ENCODE data around the gene USO1.
"Not testable (repeated sequence)": the region's sequence is repeated elsewhere in the genome, so short reads cannot be mapped to it uniquely, and the experiment has no call there.

The USO1 gene

DNA sequence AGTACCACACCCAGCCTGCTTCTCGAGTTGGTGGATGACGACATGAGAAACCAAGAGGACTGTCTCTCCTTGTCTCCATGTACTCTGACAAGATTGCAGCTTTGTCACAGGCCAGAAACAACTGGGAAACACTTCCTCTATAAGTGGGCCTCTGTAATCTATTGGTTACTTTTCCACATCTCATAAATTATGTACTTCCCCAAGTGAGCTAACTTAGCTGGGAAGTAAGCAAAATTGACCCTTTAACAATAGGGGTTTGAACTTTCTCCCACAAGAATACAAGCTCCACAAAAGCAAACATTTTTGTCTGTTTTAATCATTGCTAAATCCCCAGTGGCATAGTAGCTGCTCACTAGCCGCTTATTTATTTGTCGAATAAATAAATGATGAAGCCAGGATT is 14.1 kb upstream of the USO1 start:
- DNase-seq (ENCODE audit: low read depth in 2 of 2), result no peak

DNA sequence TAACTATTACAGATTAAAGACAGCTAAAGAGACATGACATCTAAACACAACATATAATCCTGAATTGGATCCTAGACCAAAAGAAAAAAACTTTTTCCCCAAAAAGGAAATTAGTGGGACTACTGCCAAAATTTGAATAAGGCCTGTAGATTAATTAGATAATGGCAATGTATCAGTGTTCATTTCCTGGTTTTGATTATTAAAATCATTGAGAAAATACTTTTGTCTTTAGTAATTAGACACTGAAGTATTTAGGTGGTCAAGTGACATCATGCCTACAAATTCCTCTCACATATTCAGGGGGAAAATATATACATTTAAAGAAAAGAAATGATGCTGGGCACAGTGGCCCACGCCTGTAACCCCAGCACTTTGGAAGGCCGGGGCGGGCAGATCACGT is 10.4 kb upstream of the USO1 start:
- DNase-seq (ENCODE audit: low read depth in 2 of 2), result no peak

DNA sequence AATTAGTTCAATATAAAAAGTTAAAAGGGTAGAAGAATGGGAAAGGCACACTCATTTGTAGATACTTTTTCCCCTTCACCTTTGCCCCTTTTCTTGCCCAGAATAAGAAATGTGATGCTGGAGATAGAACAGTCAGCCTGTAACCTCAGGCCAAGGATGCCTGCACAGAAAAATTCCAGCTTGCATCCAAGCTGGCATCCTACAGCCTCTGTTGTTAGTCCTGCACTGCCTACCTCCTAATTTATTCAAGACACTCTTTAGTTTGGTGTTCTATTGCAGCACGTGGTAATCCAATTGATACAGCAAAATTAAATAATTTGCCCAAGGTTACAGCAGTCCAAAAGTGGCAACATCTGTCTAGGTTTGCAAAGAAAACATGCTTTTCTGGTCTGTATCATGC is 9.7 kb upstream of the USO1 start:
- DNase-seq (ENCODE audit: low read depth in 2 of 2), result no peak

DNA sequence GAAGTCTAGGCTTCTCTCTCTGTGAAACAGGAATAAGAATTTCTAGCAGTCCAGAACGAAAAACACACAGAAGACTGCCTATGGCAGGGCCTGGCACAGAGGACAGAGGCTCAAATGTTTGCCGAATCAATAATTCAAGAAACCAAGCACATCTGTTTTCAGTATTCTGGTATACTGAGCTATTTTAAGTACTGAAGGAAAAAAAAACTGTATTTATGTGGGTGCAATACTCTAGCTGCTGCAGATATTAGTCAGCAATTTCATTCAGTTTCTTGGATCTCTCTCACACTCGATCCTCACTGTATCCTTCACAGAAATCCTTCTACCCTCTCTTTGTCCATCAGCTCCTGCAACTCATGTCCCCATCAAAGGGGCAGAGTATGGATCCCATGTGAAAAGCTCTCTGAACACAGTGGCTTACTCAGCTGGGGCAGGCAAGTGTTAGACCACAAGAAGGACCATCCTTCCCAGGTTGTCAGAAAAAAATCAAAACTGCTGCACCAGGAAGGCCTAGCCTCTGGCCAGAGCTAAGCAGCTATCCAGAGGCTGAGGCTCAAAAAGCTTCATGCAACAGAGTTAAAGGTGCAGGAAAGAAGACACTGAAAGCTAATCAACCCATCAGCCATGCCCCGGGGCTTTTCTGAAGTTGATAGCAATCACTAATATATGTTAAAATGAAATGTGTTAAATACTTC is 9.1 kb upstream of the USO1 start:
- no peak for DNase-seq (ENCODE audit: low read depth in 2 of 2)

DNA sequence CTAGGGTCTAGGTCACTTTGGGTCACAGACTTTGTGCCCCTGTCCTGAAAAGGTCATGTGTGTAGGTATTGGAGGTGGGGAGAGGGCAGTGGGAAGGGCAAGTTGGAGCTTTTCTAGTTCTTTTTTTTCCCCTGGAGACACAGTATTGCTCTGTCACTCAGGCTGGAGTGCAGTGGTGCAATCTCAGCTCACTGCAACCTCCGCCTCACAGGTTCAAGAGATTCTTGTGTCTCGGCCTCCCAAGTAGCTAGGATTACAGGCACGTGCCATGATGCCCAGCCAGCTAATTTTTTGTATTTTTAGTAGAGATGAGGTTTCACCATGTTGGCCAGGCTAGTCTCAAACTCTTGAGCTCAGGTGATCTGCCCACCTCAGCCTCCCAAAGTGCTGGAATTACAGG is 8.3 kb upstream of the USO1 start:
- DNase-seq (ENCODE audit: low read depth in 2 of 2), result not testable (repeated sequence)

DNA sequence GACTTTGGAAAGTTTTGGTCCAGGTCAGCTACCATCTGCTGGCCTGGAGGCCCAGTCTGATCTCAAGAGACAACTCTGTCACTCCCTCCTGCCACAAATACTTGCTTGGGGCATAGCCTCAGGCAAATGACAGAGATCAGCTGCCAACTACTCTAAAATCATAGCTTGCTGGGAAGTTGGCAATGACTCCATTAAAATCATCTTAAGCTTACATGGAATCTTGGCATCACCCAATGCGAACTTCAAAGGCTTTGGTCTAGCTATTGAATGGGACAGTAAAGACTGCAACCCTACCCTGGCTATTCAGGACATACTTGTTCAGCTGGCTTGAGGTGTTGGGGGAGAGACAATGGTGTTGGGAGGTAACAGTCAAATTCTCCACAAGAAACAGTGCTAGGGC is 7.0 kb upstream of the USO1 start:
- no peak for DNase-seq (ENCODE audit: low read depth in 2 of 2)

DNA sequence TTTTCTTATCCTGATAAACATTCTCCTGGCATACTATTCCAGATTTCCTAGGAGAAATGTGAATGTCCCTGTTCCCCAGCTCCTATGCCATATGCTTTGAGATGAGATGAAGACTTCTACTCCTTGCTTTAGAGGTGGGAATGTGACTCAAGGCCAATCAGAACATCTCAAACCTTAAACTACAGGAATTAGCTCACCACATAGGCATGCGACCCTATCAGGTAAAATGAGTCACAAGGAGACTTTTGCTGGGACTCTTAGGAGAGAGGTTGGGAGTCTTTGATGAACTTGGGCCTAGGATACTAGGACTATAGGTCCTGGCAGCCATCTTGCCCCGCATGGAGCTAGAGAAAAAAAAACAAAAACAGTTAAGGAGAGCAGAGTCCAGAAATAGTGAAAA is 5.8 kb upstream of the USO1 start:
- no peak for DNase-seq (ENCODE audit: low read depth in 2 of 2)

DNA sequence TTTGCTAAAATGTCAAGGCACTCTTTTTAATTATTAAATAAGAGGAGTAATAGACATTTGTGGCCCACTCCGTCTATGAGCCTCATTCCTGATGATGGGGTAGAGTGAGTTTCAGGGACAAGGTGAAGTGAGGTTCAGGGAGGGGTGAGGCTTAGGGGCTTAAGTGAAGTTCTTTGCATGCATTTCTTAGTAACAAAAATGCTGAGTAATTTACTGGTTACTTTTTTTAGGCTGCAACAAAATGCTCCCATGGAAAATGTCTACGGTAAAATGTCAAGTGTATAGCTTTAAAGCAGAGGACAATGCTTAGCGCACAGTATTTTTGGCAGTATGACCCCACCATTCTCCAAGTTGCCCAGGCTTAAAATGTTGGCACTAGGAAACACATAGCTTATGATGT is 2.0 kb upstream of the USO1 start:
- DNase-seq (ENCODE audit: low read depth in 2 of 2), result no peak

DNA sequence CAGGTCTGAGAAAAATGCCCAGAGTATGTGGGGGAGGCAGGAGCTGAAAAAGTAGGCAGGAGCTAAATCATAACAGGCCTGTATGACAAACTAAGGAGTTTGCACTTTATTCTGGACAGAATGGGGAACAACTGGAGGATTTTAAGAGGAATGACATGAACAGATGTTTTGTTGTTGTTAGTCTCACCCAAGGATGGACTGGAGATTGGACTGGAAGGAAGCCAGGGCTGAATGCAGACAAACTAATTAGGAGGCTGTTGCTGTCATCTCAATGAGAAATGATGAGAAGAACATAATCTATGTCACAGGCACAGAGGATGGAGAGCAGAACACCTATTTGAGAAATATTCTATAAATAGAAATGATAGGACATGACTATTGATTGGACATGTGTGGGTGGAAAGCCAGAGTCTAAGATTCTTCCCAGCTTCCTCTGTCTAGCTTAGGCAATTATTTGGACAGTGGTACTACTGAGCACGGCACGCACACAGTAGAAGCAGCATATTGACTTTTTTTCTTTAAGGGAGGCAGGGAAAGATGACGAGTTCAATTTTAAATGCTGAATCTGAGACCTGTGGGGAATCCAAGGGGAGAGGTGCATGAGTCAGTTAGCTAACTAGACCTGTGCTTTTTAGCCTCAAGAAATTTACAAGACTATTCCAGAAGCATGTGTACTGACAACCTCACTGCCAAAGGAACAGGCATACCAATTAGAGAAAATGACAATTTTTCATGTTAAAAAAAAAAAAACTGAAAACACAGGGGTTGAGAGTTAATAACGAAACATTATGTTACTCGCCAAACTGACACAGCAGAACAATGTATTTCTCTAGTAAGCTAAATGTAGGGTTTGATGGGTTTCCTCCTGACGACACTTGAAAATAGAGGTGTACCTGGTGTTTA is 963 bp upstream of the USO1 start:
- DNase-seq (ENCODE audit: low read depth in 2 of 2), result no peak

DNA sequence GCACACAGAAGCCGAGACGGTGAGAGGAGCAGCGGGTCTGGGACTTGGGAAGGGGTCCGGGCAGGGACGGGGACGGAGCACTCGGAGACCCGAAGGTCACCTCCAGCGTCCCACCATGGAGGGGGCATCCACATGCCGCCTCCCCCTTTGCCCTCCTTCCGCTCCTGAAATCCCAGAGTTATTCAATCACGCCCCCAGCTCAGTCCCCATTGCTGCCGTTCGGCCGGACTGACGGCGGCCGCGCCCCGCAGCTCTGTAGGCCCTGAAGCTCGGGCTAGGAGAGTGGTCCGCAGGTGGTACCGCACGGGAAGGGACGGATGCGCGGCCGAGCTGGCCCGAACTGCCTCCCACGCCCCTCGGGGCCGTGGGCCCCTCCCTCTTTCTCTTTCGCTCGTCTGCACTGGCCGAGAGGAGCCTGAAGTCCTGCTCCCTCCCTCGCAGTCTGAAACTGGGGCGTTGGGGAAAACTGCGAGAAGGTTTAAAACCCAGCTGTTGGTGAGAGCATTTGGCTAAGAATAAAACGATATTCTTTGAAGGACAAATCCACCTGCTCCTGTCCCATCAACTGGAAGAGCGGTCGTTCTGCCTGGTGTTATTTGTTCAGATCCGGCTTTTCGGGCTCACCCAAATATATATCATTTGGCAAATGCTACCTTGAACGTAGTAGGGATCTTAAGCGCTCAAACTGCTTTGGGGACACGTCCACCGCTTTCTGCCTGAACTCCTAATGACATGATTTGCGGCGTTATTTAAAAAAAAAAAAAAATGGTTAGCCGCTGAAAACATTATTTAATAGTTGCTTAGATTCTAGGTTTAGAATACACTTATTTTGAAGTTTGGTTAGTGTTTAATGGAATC is 719 bp downstream of the USO1 start:
- DNase-seq (ENCODE audit: low read depth in 2 of 2), result peak; percentile 52 to 54

DNA sequence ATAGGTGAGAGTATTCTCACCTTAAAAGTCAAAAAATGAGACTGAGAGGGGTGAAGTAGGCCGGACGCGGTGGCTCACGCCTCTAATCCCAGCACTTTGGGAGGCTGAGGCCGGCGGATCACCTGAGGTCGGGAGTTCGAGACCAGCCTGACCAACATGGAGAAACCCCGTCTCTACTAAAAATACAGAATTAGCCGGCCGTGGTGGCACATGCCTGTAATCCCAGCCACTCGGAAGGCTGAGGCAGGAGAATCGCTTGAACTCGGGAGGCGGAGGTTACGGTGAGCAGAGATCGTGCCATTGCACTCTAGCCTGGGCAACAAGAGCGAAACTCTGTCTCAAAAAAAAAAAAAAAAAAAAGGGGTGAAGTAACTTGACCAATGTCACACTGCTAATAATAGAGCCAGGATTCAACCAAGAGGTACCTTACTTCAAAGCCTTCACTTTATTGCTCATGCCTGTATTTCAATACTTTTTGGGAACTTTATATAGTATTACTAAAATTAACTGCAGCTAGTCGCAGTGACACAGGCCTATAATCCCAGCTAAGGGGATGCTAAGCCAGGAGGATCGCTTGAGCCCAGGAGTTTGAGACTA is 1.7 kb downstream of the USO1 start:
- DNase-seq (ENCODE audit: low read depth in 2 of 2), result not testable (repeated sequence)

DNA sequence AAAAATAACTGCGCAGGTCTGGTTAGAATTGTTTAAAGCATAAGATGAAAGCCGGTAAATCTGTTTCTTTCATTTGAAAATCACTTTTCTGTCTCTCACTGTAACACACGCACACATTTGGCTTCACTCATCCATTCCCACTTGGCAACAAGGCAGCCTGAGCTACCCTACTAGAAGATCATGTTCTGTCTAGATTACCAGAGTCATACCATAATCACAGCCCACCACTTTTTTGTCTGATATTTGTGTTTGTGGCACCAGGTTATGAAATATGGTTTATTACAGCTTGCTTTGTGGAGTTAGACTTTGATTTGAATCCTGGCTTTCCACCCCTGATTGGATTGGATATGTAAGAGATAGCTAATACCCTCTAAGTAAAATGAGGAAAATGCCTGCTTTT is 2.2 kb downstream of the USO1 start:
- no peak for DNase-seq (ENCODE audit: low read depth in 2 of 2)

DNA sequence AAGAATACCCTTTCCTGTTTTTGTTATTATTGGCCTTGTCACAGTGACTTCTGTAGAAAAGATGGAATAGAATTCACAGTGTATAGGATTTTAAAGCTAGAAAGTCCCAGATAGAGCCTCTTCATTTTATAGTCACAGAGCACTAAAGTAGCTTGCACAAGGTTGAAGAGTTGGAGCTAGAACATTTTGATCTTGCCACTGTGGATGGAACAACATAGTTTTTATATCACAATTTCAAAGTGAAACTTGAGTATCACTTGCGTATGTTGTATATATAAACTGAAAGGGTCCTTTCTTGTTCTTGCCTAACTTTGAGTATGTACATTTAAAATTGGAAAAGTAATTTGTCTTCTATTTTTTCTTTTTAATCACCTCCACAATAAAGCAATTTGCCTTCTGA is 2.7 kb downstream of the USO1 start:
- no peak for DNase-seq (ENCODE audit: low read depth in 2 of 2)

DNA sequence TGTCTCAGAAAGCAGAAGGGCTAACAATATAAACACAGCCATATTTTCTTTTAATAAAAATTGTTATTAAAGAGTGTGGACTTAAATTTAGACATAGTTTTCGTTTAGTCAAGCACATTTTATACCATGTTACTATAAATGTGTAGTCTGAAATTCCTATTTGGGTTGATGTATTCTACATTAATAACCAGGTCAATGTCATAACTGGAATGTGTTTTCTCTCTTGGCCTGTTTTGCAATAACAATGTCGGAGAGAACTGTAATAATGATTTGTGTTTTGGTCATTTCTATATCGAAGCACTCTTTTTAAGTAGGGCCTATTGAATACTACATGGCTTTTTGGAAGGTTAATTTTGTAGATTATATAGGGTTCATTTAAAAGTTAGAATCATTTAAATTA is 5.5 kb downstream of the USO1 start:
- DNase-seq (ENCODE audit: low read depth in 2 of 2), result no peak

DNA sequence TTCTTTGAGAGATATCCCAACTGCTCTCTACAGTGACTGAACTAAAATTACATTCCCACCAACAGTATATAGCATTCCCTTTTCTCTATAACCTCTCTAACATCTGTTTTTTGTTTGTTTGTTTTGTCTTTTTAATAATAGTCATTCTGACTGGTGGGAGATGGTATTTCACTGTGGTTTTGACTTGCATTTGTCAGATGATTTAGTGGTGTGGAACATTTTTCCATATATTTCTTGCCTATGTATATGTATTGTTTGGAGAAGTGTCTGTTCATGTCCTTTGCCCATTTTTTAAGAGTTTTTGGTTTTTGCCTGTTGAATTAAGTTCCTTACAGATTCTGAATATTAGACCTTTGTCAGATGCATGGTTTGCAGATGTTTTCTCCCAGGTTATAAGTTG is 9.0 kb downstream of the USO1 start:
- DNase-seq (ENCODE audit: low read depth in 2 of 2), result no peak

DNA sequence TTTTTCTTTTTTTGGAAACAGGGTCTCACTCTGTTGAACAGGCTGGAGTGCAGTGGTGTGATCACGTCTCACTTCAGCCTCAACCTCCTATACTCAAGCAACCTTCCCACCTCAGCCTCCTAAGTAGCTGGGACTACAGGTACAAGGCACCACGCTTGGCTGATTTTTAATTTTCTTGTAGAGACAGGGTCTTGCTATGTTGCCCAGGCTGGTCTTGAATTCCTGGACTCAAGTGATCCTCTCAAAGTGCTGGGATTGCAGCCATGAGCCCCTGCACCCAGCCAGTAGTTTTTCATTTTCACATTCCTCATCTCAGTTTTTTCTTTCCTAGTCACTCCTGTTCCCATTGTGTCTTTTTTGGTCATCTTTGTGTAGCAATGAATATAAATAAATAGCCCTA is 11.1 kb downstream of the USO1 start:
- no peak for DNase-seq (ENCODE audit: low read depth in 2 of 2)

DNA sequence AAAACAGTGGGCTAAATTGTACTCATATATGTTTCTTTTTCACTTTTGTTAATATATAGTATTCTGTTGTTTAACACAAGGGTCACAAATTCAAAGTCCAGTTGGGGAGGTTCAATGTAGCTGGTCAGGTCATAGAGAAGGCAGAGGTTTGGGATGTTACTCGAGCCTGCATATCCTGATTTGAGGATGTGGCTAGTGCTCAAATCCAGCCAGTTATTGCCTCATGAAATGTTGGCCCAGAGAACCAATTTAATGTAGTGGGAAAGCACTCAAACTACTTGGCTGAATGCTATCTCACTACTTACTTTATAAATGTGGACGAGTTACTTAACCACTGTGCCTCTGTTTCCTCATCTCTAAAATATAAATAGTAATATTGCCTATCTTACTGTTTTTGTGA is 12.5 kb downstream of the USO1 start:
- DNase-seq (ENCODE audit: low read depth in 2 of 2), result no peak

DNA sequence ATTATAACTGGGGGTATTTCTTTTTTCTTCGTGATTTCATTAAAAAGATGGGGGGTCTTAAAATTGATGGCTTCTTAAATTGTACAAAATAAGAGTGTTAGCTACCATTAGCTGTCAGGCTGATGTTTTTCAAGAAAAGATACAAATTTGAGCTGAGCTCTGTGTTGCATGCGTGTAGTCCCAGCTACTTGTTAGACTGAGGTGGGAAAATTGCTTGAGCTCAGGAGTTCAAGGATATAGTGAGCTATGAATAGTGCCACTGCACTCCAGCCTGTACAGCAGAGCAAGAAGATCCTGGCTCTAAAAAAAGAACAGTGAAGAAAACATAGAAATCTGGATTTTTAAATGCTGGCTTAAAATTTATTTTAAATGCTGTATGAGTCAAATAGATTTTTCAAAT is 13.0 kb downstream of the USO1 start:
- DNase-seq (ENCODE audit: low read depth in 2 of 2), result no peak

DNA sequence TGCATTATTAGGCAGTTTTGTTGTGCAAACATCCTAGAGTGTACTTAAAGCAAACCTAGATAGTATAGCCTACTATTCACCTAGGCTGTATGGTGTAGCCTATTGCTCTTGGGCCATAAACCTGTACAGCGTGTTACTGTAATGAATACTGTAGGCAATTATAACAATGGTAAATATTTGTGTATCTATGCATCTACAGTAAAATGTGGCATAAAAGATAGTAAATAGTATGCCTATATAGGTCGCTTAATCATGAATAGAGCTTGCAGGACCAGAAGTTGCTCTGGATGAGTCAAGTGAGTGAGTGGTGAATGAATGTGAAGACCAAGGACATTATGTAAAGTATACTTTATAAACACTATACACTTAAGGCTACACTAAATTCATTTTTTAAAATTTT is 16.6 kb downstream of the USO1 start:
- no peak for DNase-seq (ENCODE audit: low read depth in 2 of 2)

DNA sequence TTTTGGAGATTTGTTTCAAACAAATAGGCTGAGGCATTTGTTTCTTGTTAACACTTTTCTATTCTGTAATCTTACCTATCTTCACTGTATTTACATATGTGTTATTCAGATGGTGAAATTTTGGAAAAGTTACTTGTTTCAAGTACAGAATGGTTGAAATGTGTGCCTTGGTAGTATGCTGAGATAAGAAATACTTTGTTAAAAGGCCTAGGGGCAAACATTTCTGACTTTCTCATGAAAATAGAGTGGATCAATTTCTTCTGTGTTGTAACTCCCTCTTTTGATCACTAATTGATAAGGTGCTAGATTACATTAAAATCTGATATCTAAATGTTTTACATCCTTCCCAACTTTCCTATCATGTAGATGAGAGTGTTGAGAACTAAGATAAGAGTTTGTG is 18.1 kb downstream of the USO1 start:
- no peak for DNase-seq (ENCODE audit: low read depth in 2 of 2)

DNA sequence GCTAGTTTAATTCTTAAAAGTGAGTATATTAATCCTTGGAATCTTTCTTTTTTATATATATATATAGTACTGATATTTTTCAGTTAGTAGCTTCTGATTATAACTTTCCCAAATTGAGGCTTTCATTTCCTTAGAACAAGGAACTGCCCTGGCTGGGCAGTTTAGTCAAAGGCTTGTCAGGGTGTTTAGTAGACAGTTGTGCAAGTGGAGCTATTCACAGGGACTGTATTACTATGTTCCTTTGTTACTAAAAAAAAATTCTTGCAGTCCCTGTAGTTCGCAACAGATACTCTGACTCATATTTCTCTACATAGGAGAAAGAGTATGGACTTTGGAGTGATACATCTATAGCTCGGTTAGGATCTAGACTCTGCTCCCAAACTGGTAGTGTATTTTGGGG is 20.8 kb downstream of the USO1 start:
- DNase-seq (ENCODE audit: low read depth in 2 of 2), result no peak

DNA sequence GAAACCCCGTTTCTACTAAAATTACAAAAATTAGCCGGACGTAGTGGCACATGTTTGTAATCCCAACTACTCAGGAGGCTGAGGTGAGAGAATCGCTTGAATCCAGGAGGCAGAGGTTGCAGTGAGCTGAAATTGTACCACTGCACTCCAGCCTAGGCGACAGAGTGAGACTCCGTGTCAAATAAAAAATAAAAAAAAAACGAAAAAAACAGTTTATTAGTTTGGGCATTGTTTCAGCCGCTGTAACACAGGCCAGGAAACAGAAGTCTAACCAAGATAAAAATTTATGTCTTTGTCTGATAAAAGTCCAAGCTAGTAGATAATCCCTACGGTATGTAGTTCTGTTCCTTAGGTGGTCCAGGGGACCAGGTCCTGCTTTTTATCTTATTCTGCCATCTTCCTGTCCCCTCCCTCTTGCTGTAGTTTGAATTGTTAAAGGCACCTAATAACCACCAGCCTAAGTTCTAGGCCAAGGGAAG is 21.4 kb downstream of the USO1 start:
- DNase-seq (ENCODE audit: low read depth in 2 of 2), result no peak
